CD4-positive, alpha-beta T cell treated with Interleukin-1 beta for 1 hour (primary cell): Measurements from ENCODE around the gene SLC25A26.

Source experiments
- DNase-seq, 2 donors: peaks; one replicate each; pipeline ENCODE4 v3.0.0-alpha.2; 2020 to 2022

Gene SLC25A26

GRCh38 chr3:66227915-66228314 lies 7.1 kb downstream of the SLC25A26 start:
- DNase-seq, result no peak

GRCh38 chr3:66228707-66229106 lies 7.9 kb downstream of the SLC25A26 start:
- no peak for DNase-seq

DNA sequence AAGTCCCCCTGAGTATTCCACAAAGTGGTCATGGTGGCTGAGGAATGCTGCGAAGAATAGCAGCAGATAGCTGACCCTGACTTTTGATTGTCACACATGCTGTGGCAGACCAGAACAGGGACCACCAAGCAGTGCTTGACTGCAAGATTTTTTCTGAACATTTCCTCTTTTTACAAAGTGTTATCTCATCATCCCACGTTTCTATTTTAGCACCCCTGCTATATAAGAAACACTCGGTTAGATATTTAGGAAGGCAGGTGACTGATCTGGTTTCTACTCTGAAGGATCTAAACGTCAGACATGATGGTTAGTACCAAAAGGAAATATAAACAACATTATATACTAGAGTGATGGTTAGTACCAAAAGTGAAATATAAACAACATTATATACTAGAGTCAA lies 9.1 kb downstream of the SLC25A26 start:
- no peak for DNase-seq

DNA sequence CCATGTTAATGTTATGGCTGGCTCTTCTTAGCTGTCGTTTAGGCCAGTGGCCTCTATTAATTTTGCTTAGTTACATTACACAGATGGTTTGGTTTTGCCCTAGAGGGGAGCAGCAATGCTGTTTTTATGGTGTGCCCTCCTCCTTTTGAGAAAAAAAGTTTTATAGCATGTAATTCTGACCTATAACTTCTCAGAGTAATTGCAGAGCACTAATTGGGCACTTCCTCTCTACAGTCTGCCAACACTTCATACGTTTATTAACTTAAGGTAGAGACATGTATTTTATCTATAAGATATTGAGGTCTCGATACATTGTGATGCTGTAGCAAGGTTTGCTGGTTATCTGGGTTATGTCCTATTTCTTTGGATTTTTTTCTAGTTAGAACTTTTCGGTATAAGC lies 12.2 kb downstream of the SLC25A26 start:
- no peak for DNase-seq

- DNase-seq, result no peak
These were observed 15.5 kb downstream of the SLC25A26 start for GRCh38 chr3:66236281-66236680.

GRCh38 chr3:66237552-66237951 lies 16.8 kb downstream of the SLC25A26 start:
- no peak for DNase-seq

- DNase-seq, result no peak
These were observed 18.8 kb downstream of the SLC25A26 start for GRCh38 chr3:66239513-66240123.

GRCh38 chr3:66241466-66241865 lies 20.7 kb downstream of the SLC25A26 start:
- no peak for DNase-seq

DNA sequence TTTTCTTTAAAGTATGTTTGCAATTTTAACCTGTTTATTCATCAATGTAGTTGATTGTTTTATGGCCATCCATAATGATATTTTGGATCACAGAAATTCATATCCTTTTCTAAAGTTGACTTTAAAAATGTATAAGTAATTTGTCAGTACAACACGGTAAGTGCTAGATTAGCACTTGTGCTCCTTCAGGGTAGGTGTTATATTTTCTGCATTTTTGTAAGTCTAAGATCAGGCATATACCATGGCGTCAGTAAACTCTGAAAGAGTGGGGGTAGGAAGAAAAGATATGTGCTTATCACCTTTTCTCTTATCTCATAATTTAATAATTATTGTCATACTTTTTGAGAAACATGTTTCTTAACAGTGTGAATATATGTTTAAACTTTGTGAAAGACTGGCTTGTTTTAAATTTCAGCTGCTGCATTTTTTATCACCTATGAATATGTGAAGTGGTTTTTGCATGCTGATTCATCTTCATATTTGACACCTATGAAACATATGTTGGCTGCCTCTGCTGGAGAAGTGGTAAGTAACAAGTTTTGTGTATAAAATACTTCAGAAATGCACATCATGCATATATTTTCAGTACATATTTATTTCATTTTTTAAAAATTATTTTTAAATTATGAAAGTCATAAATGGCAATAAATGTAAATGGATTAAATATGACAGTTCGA lies 22.1 kb downstream of the SLC25A26 start:
- DNase-seq, result no peak

GRCh38 chr3:66248641-66249040 lies 27.8 kb downstream of the SLC25A26 start:
- DNase-seq, result no peak

GRCh38 chr3:66253790-66254620 lies 33.2 kb downstream of the SLC25A26 start:
- peak in 1 of 2 donors; percentile 47 for DNase-seq

GRCh38 chr3:66255865-66256264 lies 35.1 kb downstream of the SLC25A26 start:
- no peak for DNase-seq

DNA sequence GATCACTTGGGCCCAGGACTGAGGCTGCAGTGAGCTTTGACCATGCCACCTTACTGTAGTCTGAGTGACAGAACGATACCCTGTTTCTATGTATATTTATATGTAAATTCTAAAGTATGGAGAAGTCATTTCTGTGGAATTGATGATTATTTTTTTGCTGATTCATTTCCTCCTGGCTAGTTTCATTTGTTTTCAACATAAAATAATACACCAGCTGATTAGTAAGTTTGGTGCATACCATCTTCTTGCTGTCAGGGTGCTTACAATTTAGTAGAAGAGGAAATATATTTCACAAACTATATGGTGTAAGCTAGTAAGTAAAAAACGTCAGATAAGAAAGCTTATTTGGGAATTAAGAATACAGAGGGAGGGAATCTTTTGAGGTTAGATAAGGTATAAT lies 36.0 kb downstream of the SLC25A26 start:
- DNase-seq, result no peak

GRCh38 chr3:66259566-66260255 lies 38.9 kb downstream of the SLC25A26 start:
- DNase-seq, result no peak

GRCh38 chr3:66260431-66260830 lies 39.6 kb downstream of the SLC25A26 start:
- DNase-seq, result no peak

DNA sequence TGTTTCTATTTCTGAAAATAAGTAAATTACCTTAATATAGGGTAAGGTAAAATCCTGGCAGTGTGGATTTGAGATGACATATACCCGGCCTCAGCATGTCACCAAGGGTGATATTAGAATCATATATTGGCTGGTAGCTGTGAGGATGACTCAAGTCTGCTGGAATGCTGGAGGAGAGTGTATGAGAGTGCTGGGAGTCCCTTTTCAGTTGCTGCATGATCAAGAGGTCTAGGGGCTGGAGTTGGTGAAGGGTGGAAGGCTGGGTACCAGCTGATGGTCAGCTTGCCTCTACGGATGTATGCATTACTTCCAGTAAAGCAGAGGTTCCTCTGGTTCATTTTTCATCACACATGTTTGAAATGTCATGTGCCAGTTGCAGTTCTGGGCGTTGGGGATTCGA lies 40.6 kb downstream of the SLC25A26 start:
- no peak for DNase-seq

GRCh38 chr3:66265649-66266048 lies 44.8 kb downstream of the SLC25A26 start:
- no peak for DNase-seq

DNA sequence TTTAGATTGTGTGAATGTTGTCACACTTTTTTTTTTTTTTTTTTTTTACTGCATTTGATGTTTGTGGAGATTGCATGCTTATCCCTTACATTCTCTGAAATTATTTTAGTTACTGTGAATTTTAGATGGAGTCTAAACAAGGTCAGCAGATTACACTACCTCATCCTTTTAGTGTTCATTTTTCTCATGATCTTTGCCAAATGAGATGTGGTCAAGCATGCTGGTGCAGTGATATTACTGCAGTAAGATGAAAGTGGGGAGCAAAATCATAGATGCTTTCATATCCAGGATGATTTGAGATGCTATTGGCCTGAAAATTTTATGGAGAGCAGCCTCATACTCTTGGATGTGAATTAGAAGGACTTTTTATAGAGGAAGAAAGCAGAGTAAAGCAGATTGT lies 45.8 kb downstream of the SLC25A26 start:
- no peak for DNase-seq

DNA sequence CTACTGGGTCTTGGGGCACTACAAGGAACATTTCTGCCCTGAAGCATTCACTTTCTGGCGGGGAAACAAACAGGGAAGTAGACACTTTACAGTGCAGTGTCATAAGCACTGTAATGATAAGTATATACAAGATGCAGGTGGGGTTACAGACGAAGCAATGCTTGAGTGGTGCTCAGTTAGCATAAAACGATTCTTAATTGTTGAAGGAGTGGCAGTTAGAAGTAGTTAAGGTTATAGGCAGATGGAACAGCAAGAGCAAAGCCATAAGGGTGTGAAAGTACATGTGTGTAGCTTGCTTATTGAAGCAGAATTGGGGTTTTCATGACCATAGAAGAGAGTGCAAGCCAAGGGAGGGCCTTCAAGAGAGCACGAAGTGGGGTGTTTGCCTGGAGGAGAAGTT lies 46.2 kb downstream of the SLC25A26 start:
- no peak for DNase-seq

GRCh38 chr3:66267906-66268305 lies 47.1 kb downstream of the SLC25A26 start:
- no peak for DNase-seq

DNA sequence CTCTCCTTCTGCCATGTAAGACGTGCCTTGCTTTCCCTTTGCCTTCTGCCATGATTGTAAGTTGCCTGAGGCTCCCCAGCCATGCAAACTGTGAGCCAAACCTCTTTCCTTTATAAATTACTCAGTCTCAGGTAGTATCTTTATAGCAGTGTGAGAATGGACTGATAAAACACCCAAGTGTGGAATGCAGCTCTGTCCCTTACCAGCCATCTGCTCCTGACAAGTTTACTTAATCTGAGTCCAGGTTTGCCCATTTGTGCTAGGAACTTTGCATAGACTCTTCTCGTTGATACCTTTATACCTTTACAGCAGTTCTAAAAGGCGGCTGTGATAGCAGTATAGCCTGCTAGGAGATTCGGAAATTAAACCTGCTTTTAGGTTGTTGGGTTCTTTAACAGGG lies 48.1 kb downstream of the SLC25A26 start:
- no peak for DNase-seq

DNA sequence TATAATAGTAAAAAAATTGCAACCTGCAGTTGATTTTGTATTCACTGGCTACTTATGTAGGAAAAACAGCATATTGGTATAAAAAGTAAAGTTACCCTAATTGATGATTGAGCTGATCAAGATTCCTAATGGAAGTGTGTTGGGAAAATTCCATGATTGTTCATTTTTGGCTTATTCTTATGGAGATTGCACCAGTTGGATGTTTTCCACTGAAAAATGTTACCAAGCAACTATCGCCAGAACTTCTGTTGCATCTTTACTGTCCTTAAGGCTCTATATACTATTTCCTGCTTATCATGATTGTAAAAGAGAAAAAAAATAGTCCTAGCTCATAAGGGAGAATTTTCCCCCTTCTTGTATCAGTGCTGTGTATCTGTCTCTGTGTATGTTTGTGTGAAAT lies 48.6 kb downstream of the SLC25A26 start:
- DNase-seq, result no peak

DNA sequence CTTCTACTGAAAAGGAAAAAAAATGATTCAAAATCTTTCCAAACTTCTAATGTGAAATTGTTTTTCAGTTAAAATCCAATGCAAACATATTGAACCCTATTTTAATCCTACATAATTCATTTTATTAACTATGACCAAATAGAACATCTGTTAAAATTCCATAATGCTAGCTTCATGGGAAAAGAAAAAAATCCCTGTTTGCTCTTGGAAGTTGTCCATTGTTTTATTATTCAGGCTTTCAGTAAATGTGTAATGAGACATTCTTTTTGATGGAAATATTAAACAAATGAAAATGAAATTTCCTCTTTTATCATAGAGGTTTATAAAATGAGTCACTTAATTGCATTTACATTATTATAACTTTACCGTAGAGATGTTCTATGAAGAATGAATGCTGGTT lies 49.5 kb downstream of the SLC25A26 start:
- no peak for DNase-seq
